ENCODE data around the gene HTT. TPM values are rescaled to one million over a fixed set of nuclear protein-coding genes. Genes with fewer than 3 reads are reported as not detected.
A peak's percentile ranks its signal among the peaks of the same experiment; 100 is the strongest.
"Not testable (repeated sequence)": the region's sequence is repeated elsewhere in the genome, so short reads cannot be mapped to it uniquely, and the experiment has no call there.

HTT gene
- total and polyA plus RNA-seq, 4 donors, result 5.1 to 82.7 (median 41.1) TPM

DNA sequence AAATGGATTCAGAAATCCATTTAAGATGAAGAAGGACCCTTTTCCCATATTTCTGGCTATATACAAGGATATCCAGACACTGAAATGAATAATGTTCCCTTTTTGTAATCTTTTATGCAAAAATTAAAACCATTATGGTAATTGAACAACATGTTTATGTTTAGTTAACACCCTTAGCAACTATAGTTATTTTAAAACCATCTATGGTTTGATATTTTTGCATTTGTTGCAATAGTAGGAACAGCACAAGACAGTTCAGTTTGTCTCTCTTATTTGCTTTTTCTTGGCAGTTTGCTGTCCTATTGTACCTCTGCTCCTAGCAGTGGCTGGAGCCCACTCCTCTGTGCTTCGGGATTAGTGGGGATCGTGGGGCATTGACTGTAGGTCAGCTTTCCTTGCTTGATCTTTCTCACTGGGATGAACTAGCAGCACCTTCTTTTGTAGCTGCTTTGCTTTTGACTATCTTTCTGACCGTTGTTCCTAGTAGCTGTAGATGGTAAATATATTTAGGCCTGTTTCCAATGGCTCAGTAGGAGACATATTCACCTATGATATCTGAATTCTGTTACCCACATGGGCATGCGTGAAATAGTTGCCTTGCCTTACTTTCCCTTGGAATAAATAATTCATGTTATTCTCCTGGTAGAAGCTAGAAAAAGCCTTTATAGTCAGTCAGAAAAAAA, 12.8 kb downstream of the HTT start:
- Histone ChIP-seq H3K4me3 (ENCODE audit: low read length in 2 of 2) (no peak overlapping the region), H3K9me3 (ENCODE audit: control insufficient read depth, low read length) (no peaks in the 10 kb centered on the region), H3K27ac (ENCODE audit: low read depth in 1 of 2, low read length in 2 of 2) (no peak overlapping the region), H3K4me1 (ENCODE audit: control insufficient read depth in 1 of 2, insufficient read depth in 2 of 2, low read length in 2 of 2) (no peaks in the 10 kb centered on the region), H3K27me3 (ENCODE audit: control insufficient read depth in 1 of 2, insufficient read depth in 2 of 2, low read length in 1 of 2) (no peaks in the 10 kb centered on the region), H3K36me3 (ENCODE audit: control insufficient read depth in 1 of 2, insufficient read depth in 2 of 2, low read length in 1 of 2) (peaks cover 2 to 3% of the 10 kb centered on the region in 2 donors)
- WGBS, 2 donors, result 82 to 87% methylated on average over 4 of the region's 4 CpGs
- ATAC-seq (ENCODE audit: low FRiP score) (no peak), DNase-seq (no peak)
- intact Hi-C loops (cut with DNase I), result no loop called here

DNA sequence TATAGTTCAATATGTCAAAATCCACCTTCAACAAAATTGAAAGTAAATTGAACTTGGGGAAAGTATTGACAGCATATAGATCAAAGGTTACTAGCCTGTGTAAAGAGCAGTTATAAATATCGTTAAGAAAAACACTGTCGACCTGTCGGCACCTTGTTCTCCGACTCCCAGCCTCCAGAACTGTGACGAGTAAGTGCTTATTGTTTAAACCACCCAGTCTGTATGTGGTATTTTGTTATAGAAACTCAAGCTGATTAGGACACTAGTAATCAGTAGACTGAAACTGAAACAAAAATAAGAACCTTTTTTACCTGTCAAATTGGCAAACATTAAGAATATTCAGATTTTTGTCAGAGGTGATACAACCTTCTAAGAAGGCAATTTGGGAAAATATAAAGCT, 17.0 kb downstream of the HTT start:
- Histone ChIP-seq H3K27me3 (ENCODE audit: control insufficient read depth in 1 of 2, insufficient read depth in 2 of 2, low read length in 1 of 2) (no peaks in the 10 kb centered on the region), H3K4me3 (ENCODE audit: low read length in 2 of 2) (no peak overlapping the region), H3K27ac (ENCODE audit: low read depth in 1 of 2, low read length in 2 of 2) (no peak overlapping the region), H3K36me3 (ENCODE audit: control insufficient read depth in 1 of 2, insufficient read depth in 2 of 2, low read length in 1 of 2) (peaks cover 3 to 9% of the 10 kb centered on the region in 2 donors), H3K9me3 (ENCODE audit: control insufficient read depth, low read length) (no peaks in the 10 kb centered on the region), H3K4me1 (ENCODE audit: control insufficient read depth in 1 of 2, insufficient read depth in 2 of 2, low read length in 2 of 2) (no peaks in the 10 kb centered on the region)
- intact Hi-C loops (cut with DNase I), result no loop called here
- WGBS, 2 donors, result 63 to 67% methylated on average over 5 of the region's 5 CpGs
- no peak for ATAC-seq (ENCODE audit: low FRiP score)
- no peak for DNase-seq

DNA sequence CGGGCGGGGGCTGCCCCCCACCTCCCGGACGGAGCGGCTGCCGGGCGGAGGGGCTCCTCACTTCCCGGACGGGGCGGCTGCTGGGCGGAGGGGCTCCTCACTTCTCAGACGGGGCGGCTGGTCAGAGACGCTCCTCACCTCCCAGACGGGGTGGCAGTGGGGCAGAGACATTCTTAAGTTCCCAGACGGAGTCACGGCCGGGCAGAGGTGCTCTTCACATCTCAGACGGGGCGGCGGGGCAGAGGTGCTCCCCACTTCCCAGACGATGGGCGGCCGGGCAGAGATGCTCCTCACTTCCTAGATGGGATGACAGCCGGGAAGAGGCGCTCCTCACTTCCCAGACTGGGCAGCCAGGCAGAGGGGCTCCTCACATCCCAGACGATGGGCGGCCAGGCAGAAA, 20.2 kb downstream of the HTT start:
- H3K4me3 ChIP-seq (ENCODE audit: low read length in 2 of 2); H3K36me3 ChIP-seq (ENCODE audit: control insufficient read depth in 1 of 2, insufficient read depth in 2 of 2, low read length in 1 of 2); H3K9me3 ChIP-seq (ENCODE audit: control insufficient read depth, low read length); ATAC-seq (ENCODE audit: low FRiP score); H3K27me3 ChIP-seq (ENCODE audit: control insufficient read depth in 1 of 2, insufficient read depth in 2 of 2, low read length in 1 of 2); H3K27ac ChIP-seq (ENCODE audit: low read depth in 1 of 2, low read length in 2 of 2); H3K4me1 ChIP-seq (ENCODE audit: control insufficient read depth in 1 of 2, insufficient read depth in 2 of 2, low read length in 2 of 2); DNase-seq; intact Hi-C loops (cut with DNase I): not testable (repeated sequence)
- WGBS, 2 donors, result 94 to 96% methylated on average over 21 to 28 of the region's 28 CpGs

DNA sequence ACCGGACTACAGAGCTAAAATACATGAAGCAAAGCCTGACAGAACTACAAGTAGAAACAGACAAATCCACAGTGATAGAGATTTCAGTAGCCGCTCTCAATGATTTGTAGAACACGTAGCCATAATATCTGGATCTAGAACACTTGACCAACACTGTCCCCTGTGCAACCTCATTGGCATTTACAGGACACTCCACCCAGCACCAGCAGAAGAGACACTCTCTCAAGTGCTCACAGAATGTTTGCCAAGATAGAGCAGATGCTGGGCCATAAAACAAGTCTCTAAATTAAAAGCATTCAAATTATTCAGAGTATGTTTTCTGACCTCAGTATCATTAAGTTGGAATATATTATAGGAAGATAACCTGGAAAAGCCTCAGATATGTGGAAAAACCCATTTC, 21.7 kb downstream of the HTT start:
- H3K27ac ChIP-seq (ENCODE audit: low read depth in 1 of 2, low read length in 2 of 2), result no peak overlapping the region
- H3K27me3 ChIP-seq (ENCODE audit: control insufficient read depth in 1 of 2, insufficient read depth in 2 of 2, low read length in 1 of 2), result no peaks in the 10 kb centered on the region
- no peaks in the 10 kb centered on the region for H3K9me3 ChIP-seq (ENCODE audit: control insufficient read depth, low read length)
- H3K36me3 ChIP-seq (ENCODE audit: control insufficient read depth in 1 of 2, insufficient read depth in 2 of 2, low read length in 1 of 2), result peaks cover 0 to 10% of the 10 kb centered on the region in 2 donors
- no peak overlapping the region for H3K4me3 ChIP-seq (ENCODE audit: low read length in 2 of 2)
- no peaks in the 10 kb centered on the region for H3K4me1 ChIP-seq (ENCODE audit: control insufficient read depth in 1 of 2, insufficient read depth in 2 of 2, low read length in 2 of 2)
- DNase-seq (no peak), ATAC-seq (ENCODE audit: low FRiP score) (no peak)
- intact Hi-C loops (cut with DNase I), result no loop called here
- WGBS, 2 donors, result 96 to 99% methylated on average over 3 of the region's 3 CpGs

DNA sequence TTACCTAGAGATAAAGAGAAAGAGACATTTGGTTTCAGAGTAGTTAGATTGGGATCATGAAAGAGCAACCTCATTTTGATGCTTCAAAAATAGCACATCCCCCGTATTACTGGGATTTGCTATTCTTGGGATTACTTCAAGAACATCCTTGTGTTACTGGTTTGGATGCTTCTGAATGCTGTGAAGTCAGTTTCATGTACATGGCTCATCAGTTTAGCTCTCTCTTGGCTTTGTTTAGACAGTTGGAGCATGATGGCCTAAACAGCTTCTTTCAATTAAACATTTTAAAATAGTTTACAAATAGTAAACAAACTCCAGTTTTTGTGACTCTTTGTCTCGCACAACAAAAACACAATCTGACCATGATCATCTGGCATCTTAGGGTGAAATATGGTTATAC, 23.9 kb downstream of the HTT start:
- Histone ChIP-seq H3K27ac (ENCODE audit: low read depth in 1 of 2, low read length in 2 of 2) (no peak overlapping the region), H3K36me3 (ENCODE audit: control insufficient read depth in 1 of 2, insufficient read depth in 2 of 2, low read length in 1 of 2) (peaks cover 0 to 10% of the 10 kb centered on the region in 2 donors), H3K27me3 (ENCODE audit: control insufficient read depth in 1 of 2, insufficient read depth in 2 of 2, low read length in 1 of 2) (no peaks in the 10 kb centered on the region), H3K4me3 (ENCODE audit: low read length in 2 of 2) (no peak overlapping the region), H3K9me3 (ENCODE audit: control insufficient read depth, low read length) (no peaks in the 10 kb centered on the region), H3K4me1 (ENCODE audit: control insufficient read depth in 1 of 2, insufficient read depth in 2 of 2, low read length in 2 of 2) (no peaks in the 10 kb centered on the region)
- 47 to 53% methylated on average over 2 of the region's 2 CpGs for WGBS, 2 donors
- no peak for ATAC-seq (ENCODE audit: low FRiP score)
- DNase-seq, result no peak
- intact Hi-C loops (cut with DNase I), result no loop called here

DNA sequence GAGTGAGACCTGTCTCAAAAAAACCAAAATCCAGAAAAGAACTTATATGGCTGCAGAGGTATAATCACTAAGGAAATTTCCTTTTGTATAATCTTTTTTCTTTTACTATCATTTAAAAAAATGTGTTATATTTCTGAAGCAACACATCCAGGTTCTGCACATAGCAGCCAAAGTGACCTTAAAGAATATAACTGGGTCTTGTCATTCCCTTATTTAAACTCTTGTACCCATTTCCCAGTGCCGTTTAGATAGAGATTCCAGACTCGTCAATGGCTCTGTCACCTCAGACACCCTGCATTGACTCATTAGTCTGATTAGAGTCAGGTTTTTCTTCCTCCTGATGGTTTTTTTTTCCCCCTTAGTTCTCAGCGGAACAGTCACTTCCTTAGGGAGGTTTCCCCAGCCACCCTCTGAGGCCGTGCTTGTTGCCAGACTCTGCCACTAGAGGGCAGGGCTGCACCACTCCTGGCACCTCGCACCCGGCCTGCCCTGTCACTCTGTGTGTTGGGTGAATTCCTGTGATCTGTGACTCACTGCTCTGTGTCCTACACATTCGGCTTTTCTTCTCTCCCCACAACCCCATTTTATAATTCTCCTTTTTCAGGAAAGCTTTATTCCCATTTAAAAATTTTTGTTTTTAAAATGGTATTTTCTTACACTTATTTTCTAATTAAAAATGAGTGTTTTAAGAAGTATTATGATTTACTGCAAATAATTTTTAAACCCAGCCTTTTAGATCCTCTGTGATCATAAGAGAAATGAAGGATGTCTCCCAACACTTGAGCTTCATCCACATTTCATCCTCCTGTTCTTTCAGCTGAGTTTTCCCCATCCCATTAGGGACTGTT, 32.1 kb downstream of the HTT start:
- DNase-seq (peak; percentile 92 to 96), ATAC-seq (ENCODE audit: low FRiP score) (peak; percentile 96)
- 3 to 4% methylated on average over 7 of the region's 7 CpGs for WGBS, 2 donors
- H3K4me1 ChIP-seq (ENCODE audit: control insufficient read depth in 1 of 2, insufficient read depth in 2 of 2, low read length in 2 of 2), result no peaks in the 10 kb centered on the region
- peaks cover 5% of the 10 kb centered on the region in 2 donors for H3K36me3 ChIP-seq (ENCODE audit: control insufficient read depth in 1 of 2, insufficient read depth in 2 of 2, low read length in 1 of 2)
- H3K9me3 ChIP-seq (ENCODE audit: control insufficient read depth, low read length), result no peaks in the 10 kb centered on the region
- no peak overlapping the region for H3K27ac ChIP-seq (ENCODE audit: low read depth in 1 of 2, low read length in 2 of 2)
- intact Hi-C loops (cut with DNase I), result no loop called here
- H3K27me3 ChIP-seq (ENCODE audit: control insufficient read depth in 1 of 2, insufficient read depth in 2 of 2, low read length in 1 of 2), result no peaks in the 10 kb centered on the region
- no peak overlapping the region for H3K4me3 ChIP-seq (ENCODE audit: low read length in 2 of 2)

DNA sequence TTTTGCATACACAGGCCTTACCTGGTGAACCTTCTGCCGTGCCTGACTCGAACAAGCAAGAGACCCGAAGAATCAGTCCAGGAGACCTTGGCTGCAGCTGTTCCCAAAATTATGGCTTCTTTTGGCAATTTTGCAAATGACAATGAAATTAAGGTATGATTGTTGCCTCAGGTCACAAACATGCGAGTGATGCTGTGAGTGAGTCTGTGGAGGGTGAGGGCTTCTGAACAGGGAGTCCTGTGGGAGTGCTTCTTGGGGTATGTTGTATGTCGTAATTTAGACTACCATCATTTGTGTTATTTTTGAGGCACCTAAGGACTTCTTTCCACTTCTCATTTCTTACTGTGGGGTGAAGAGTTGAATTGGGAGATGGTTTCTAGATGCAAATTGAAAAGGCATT, 32.8 kb downstream of the HTT start:
- ATAC-seq (ENCODE audit: low FRiP score) (no peak), DNase-seq (no peak)
- Histone ChIP-seq H3K36me3 (ENCODE audit: control insufficient read depth in 1 of 2, insufficient read depth in 2 of 2, low read length in 1 of 2) (peaks cover 6 to 7% of the 10 kb centered on the region in 2 donors), H3K27me3 (ENCODE audit: control insufficient read depth in 1 of 2, insufficient read depth in 2 of 2, low read length in 1 of 2) (no peaks in the 10 kb centered on the region), H3K4me3 (ENCODE audit: low read length in 2 of 2) (no peak overlapping the region), H3K9me3 (ENCODE audit: control insufficient read depth, low read length) (no peaks in the 10 kb centered on the region), H3K27ac (ENCODE audit: low read depth in 1 of 2, low read length in 2 of 2) (no peak overlapping the region), H3K4me1 (ENCODE audit: control insufficient read depth in 1 of 2, insufficient read depth in 2 of 2, low read length in 2 of 2) (no peaks in the 10 kb centered on the region)
- intact Hi-C loops (cut with DNase I), result no loop called here
- 87 to 91% methylated on average over 5 of the region's 5 CpGs for WGBS, 2 donors

DNA sequence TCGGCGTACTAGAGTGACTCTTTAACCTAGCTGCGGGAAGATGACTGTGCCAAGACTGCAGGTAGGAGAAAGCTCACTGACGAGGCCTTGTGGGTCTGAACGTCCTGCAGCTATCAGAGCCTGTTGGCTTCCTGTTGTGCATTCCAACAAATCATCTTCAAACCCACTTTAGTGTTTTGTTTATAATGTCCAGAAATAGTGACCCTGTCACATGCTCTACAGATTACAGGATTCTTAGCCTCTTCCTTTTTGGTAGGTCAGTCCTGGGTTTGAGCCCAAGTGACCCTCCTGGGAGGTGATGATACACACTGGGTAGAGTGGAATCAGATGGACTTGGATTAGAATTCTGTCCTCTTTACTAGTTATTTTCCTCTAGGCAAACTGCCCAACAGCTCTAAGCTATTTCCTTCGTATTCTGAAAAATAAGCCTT, 33.2 kb downstream of the HTT start:
- peaks cover 6% of the 10 kb centered on the region in 2 donors for H3K36me3 ChIP-seq (ENCODE audit: control insufficient read depth in 1 of 2, insufficient read depth in 2 of 2, low read length in 1 of 2)
- ATAC-seq (ENCODE audit: low FRiP score), result peak; percentile 43

DNA sequence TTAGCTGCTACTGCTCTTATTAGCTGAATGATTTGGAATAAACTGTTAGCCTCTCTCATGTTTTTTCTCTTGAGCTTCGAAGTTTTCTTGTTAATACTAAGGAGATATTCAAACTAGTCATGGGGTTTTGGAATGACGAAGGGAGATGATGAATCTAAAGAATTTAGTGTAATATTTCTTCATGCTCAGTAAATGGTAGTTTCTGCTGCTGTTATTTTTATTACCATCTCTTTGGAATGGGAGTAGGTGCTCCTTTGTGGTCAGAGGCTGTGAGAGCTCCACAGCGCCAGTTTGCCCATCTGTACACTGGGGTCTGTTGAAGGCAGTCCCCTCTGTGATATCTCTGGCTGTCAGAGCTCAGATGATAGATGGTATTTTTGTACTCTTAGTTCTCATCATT, 33.7 kb downstream of the HTT start:
- no peaks in the 10 kb centered on the region for H3K27me3 ChIP-seq (ENCODE audit: control insufficient read depth in 1 of 2, insufficient read depth in 2 of 2, low read length in 1 of 2)
- intact Hi-C loops (cut with DNase I), result no loop called here
- peaks cover 5 to 6% of the 10 kb centered on the region in 2 donors for H3K36me3 ChIP-seq (ENCODE audit: control insufficient read depth in 1 of 2, insufficient read depth in 2 of 2, low read length in 1 of 2)
- no peaks in the 10 kb centered on the region for H3K9me3 ChIP-seq (ENCODE audit: control insufficient read depth, low read length)
- no peak overlapping the region for H3K4me3 ChIP-seq (ENCODE audit: low read length in 2 of 2)
- DNase-seq, result no peak
- no peak overlapping the region for H3K27ac ChIP-seq (ENCODE audit: low read depth in 1 of 2, low read length in 2 of 2)
- ATAC-seq (ENCODE audit: low FRiP score), result no peak
- H3K4me1 ChIP-seq (ENCODE audit: control insufficient read depth in 1 of 2, insufficient read depth in 2 of 2, low read length in 2 of 2), result no peaks in the 10 kb centered on the region
- WGBS, 2 donors, result 93 to 94% methylated on average over 3 of the region's 3 CpGs

More for the DNA sequence above, 33.2 kb downstream of the HTT start:
- no peak overlapping the region for H3K27ac ChIP-seq (ENCODE audit: low read depth in 1 of 2, low read length in 2 of 2)
- DNase-seq, result no peak
- no peak overlapping the region for H3K4me3 ChIP-seq (ENCODE audit: low read length in 2 of 2)
- H3K4me1 ChIP-seq (ENCODE audit: control insufficient read depth in 1 of 2, insufficient read depth in 2 of 2, low read length in 2 of 2), result no peaks in the 10 kb centered on the region
- intact Hi-C loops (cut with DNase I), result no loop called here
- 84 to 87% methylated on average over 6 of the region's 6 CpGs for WGBS, 2 donors
- H3K27me3 ChIP-seq (ENCODE audit: control insufficient read depth in 1 of 2, insufficient read depth in 2 of 2, low read length in 1 of 2), result no peaks in the 10 kb centered on the region
- H3K9me3 ChIP-seq (ENCODE audit: control insufficient read depth, low read length), result no peaks in the 10 kb centered on the region

All from aorta (tissue), 5 donors.